GM21360 (cell line): ENCODE data around the gene CLEC16A.

ENCODE experiments used
- ATAC-seq: cut with Tn5 transposase; IDR thresholded peaks from one replicate; pipeline ENCODE4 v1.9.1; 2021; ENCODE audit warnings: mild to moderate bottlenecking, moderate library complexity; ENCODE audit not compliant: unreplicated experiment

CLEC16A gene

DNA sequence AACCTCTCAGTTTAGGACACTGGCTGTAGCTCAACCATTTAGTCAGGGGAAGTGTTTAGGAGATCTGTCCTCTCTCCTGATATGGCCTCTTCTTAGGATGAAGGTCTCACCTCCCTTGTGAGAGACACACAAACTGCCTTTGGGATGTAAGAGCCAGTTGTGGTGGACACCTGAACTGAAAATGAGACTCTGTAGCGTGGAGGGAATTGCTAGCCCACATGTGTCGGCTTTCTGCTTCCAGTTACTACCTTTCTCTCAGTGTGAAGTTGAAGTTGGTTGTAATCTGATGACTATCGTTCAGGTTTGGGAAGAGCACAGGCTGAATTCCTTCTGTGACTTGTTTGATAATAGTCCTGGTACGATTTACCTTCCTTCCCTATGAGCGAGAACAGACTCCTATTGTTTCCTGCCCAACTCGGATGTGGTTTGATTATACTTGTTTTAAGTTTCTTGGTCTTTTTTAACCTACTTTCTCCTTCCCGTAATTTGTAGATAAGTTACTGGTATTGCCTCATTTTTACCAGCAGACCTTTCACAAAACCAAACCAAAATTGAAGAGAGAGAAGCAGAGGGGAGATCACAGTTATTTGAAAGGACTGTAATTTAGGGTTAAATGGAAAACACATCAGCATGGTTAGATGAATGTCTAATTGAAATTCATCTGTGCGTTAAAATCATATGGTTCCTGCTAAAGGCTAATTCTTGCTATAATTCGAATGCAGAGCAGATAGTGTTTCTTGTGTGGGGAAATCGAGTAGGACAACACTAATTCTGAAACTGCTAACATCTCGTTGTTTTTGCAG, 43.2 kb downstream of the CLEC16A start:
- ATAC-seq = no peak

DNA sequence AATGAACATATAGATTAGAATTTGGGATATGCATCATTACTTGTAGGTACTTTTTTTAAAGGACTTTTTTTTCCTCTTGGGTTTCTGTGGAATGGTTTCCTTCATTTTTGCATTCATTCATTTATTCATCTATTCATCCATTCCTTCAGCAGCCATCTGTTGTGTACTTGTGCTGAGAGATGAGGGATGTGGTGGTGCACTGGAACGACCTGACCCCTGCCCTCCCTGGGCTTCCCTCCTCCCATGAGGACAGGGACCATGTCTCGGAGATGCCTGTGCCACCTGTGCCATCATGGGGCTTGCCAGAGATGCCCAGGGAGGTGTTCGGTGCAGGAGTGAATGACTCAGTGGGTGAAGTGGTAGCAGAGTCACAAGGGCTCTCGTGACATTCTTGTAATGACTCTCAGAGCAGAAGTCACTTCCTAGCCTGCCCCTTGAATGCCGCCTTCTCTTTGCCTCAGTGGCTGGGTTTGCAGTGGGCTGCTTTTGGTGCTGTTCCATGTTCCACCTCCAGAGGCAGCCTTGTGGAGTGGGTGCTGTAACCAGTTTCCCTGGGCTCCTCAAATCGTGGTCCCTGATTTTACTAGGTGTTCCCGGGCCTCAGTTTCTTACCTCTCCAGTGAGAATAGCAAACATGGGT, 43.9 kb downstream of the CLEC16A start:
- ATAC-seq = peak; percentile 62

GRCh38 chr16:10988879-10989278, 44.5 kb downstream of the CLEC16A start:
- no peak for ATAC-seq

DNA sequence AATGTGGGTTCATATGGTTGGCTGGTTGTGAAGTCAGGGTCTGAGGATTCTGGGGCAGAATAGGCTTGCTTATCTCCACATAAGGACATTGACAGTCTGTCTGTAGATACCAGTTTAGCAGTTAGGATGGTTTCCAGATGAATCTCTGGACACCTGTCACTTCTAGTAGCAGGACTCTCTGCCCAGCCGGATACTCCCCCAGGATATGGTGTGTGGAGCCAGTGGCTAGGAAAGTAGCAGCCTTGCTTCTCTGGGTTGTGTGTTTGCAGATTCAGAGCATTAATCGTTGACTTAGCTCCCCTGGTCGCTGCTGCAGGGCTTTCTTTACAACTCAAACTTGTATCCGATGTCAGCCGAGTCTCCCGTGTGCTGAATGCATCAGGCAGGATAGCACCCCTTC, 45.2 kb downstream of the CLEC16A start:
- ATAC-seq = no peak

- ATAC-seq = no peak
These were observed 46.0 kb downstream of the CLEC16A start for GRCh38 chr16:10990378-10990777.

- no peak for ATAC-seq
These were observed 47.7 kb downstream of the CLEC16A start for GRCh38 chr16:10992112-10992511.

DNA sequence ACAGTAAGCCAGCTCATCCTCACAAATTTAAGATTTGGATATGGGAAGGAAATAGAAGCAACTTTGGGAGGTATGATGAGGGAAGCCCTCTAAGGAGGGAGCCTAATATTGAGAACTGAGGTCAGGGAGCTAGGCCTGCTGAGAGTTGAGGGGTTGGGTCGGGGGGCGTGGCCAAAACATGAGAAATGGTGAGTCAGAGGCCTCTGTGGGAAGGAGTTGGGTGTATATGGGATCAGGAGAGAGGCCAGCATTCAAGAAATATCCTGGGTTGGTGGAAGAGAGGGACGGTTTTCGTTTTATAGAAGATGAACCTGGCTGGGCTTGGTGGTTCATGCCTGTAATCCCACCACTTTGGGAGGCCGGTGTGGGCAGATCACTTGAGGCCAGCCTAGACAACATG, 48.4 kb downstream of the CLEC16A start:
- ATAC-seq = no peak

- ATAC-seq = no peak
These were observed 49.3 kb downstream of the CLEC16A start for GRCh38 chr16:10993649-10994048.

GRCh38 chr16:10994571-10994970, 50.2 kb downstream of the CLEC16A start:
- no peak for ATAC-seq

DNA sequence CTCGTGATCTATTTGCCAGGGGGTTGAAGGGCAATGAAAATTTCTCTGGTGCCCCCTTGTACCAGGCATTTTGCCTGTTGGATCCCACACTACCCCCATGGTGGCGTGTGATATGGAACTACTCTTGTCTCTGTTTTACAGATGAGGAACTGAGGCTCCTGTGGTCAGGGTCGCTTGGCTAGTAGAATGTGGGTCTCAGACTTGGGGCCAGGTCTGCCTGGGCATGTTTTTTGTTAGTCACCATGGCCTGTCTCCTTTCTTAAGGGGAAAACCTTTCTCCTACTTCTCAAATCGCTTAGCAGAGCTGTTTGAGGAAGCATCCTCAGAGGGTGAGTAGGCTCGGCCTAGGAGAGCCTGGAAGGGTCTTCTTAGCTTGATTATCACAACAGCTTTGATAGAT, 51.2 kb downstream of the CLEC16A start:
- no peak for ATAC-seq

DNA sequence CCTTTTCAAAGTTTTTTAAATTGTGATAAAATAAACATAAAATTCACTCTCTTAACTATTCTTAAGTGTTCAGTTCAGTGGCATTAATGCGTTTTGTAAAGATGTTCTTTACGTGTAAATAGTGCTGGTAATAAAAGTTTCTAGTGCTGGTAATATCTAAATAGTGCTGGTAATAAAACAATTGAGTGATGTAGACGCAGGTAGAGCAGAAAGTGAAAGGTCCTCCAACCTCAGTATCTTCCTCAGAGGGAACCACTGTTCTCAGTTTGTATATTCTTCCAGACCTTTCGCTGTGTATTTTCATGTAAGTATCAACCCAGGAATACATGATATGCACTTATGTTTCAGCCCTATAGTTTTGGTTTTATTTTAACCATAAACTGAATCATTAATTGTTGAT, 53.1 kb downstream of the CLEC16A start:
- no peak for ATAC-seq

DNA sequence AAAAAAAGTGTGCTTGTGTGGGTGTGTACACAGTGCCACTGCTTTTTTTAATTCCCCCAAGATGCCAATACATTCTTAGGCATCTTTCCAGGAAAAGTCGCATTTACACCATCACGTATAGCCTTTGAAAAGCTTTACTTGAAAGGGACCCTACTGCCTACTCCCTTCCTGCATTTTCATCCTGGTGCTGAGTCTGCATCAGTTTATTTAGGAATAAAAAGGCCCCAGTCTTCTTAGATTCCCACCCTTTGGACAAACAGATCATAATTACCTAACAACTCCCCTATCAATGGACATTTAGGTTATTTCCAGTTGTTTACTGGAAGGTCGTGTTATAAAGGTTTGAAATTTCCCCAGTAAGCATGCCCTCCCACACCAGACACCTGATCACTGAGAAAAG, 54.9 kb downstream of the CLEC16A start:
- ATAC-seq = no peak

GRCh38 chr16:11001611-11002010, 57.2 kb downstream of the CLEC16A start:
- no peak for ATAC-seq

DNA sequence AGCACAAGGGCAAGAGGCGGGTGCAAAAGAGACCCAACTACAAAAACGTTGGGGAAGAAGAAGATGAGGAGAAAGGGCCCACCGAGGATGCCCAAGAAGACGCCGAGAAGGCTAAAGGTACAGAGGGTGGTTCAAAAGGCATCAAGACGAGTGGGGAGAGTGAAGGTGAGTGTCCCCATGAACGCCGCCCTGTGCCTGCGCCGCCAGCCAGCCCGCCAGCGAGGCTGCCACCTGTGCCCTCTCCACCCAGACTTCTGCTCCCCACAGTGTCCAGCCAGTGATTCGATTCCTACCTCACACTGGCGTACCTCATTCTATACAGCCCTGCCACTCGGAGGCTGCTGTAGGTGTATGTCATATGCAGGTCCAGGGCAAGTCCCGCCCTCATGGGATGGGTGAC, 58.8 kb downstream of the CLEC16A start:
- no peak for ATAC-seq

DNA sequence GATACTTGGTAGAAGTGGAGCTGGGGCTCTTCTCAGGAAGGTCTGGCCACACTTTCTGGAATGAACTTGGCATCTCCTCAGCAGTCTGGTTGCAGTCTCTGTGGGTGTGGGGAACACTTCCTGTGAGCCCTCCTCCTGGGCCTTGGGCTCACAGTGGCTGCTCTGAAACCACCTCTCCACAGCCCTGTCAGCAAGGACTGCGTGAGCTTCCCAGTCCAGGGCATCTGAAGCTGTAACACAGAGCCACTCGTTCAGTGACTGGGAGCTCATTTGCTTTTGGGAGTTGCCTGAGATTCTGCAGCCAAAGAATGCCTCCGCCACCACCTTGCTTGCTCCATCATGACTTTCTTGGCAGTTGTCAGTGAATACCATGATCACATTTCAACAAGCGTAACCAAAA, 60.0 kb downstream of the CLEC16A start:
- no peak for ATAC-seq

DNA sequence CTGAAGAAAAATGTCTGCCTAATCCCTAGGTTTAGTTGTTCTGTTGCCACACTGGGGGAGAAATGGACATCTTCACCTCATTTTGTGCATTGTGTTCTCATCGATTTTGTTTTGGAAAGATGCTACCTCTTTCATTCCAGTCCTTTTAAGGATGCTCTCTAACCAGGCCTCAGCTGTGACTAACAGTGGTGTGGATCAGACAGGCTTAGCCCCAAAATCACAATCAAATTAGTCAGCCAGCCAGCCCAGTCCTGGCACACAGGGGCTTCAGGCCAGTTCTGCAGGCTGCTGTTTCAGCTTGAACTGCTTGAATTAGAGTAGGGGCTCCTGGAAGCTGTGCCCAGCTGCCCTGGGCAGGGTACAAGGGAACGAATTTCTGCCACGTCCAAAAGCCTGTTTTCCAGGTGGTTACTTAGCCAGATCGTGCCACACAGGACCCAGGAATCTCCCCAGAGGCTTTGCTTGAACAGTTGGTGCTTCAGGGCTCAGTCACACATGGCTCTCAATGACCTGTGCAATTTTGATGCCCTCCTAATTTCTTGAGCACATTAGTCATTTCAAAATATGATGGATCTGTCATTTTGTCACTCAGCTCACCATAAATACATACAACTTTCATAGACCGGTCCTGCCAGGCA, 60.7 kb downstream of the CLEC16A start:
- ATAC-seq = no peak

- ATAC-seq = no peak
These were observed 61.2 kb downstream of the CLEC16A start for GRCh38 chr16:11005611-11005975.

DNA sequence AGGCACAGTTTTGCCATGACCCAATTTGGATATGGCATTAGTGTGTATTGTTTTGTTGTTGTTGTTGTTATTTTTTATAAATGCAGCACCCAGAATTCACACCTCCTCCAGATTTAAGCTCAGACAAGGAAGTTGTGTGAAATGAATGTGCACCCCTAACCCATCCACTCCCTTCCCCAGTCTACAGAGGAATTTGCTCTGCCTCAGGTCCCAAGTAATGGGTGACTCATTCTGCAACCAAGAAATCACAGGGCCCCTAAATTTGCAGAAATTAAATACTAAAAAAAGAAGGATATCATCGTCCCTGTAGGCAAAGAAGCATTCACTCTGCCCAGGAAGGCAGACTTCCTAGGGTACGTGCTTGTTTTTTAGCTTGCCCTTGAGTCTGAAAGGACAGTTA, 62.3 kb downstream of the CLEC16A start:
- ATAC-seq = no peak

GRCh38 chr16:11007714-11008280, 63.4 kb downstream of the CLEC16A start:
- ATAC-seq = no peak

DNA sequence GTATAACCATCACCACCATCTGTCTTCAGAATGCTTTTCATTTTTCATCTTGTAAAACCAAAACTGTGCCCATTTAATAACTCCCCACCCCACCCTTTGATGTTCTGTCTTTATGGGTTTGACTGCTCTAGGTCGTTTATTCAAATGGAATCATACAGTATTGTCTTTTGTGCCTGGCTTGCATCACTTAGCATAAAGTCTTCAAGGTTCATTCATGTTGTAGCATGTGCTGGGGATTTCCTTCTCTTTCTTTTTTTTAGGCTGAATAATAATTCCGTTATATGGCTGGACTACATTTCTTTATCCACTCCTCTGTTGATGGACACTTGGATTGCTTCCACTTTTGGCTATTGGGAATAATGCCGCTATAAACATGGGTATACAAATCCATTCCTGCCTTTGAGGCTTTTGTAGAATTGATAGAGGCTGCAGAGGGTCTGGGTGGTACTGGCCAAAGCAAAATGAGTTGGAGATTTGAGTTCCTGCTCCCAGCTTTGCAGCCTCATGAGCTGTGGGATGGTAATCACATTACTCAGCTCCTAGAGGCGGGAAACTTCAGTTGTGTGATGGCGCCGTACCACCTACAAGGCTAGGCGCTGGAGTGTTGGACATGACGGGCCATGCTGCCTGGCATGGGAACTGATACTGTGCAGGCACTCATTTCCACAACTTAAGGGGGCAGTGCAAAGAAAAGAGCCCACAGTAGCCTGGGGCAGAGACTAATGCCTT, 64.8 kb downstream of the CLEC16A start:
- no peak for ATAC-seq

DNA sequence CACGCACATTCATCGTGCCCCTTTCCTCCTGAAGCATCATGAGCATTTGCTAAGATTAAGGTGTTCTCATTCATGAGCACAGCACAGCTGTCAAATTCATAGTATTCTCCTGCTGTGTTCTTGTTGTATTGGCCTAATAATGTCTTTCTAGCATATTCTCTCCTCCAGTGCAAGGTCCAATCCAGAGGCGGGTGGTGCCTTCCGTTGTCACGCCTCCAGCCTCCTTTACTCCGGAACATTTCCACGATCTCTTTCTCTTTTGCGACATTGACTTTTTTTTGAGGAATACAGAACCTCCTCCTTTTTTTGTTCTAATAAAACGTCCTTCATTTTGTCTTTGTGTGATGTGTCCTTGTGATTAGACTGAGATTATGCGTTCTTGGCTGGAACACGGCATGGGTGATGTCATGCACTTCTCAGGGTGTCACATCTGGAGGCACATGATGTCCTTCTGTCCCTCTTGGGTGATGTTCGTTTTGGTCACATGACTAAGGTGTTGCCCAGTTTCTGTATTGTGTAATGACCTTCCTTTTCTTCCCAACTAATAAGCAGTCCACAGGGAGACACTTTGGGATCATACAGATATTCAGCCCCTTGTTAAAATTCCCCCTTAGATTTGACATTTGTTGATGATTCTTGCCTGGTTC, 66.3 kb downstream of the CLEC16A start:
- no peak for ATAC-seq
